HG03460 (cell line): Measurements from ENCODE around the gene URB1.

ENCODE experiments used
- ATAC-seq: cut with Tn5 transposase; IDR thresholded peaks from one replicate; pipeline ENCODE4 v1.9.1; 2021; ENCODE audit not compliant: unreplicated experiment

URB1 gene

GRCh38 chr21:32348604-32349332 lies 44.0 kb downstream of the URB1 start:
- ATAC-seq: no peak

- ATAC-seq: no peak
Measured at GRCh38 chr21:32347977-32348376, 44.8 kb downstream of the URB1 start.

GRCh38 chr21:32347351-32347750 lies 45.5 kb downstream of the URB1 start:
- ATAC-seq: no peak

- ATAC-seq: no peak
Measured at GRCh38 chr21:32346951-32347350, 45.9 kb downstream of the URB1 start.

DNA sequence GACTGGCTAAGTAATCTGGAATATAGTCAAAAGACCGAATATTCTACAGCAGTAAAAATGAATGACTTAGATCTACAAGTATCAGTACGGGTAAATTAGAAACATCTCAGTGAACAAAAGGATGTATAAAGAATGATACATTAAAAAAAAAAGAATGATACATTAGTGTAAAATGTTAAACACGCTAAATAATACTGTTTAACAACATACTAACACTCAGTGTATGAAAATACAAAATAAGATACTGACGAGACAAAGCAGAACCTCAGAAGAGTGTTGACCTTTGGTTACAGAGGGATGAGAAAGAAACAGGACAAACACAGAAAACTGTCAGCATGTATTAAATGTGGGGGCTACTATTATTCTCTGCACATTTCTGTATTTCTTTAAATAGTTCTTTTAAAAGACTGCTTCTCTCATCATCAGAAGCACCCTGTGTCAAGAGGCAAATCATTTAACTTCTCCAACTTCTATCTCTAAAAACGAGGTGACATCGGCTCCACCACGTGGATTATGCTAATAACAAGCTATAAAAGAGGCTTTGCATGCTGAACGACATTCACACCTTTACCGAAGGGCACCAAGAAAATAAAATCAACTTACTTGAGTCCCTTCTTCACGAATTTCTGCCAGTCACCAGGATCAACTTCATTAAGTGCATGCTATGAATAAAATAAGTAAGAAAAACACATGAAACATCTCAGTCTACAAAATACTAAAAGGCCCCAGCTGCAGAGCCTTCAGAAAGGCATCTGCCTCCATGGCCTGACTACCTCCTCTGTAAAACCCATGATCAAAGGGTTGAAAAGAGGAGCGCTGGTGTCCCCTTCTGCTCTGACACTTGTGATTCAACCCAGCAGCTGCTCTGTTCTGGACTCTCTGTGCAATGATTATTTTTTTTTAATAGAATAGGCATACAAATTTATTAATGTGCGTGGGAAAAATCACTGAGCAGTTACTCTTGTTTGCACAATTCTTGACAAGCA lies 51.7 kb downstream of the URB1 start:
- ATAC-seq: no peak

- no peak for ATAC-seq
Measured at GRCh38 chr21:32338209-32338921, 54.4 kb downstream of the URB1 start.

DNA sequence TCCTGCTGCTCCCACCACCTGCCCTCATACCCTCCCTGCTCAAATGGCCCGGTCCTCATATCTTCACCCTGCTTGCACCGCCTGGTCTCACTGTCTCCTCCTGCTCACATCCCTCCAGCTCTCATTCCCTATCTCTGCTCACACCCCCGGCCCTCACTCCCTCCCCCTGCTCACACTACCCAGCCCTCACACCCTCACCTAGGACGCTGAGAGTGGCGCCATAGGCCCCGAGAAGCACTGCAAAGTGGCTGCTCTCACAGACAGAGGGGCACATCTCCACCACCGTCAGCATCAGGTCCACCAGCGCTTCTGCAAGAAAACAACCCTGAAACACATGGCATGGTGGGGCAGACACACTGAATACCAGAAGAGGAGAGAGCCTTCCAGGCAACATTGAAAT lies 55.6 kb downstream of the URB1 start:
- no peak for ATAC-seq

- ATAC-seq: no peak
Measured at GRCh38 chr21:32336711-32337110, 56.1 kb downstream of the URB1 start.

- no peak for ATAC-seq
Measured at GRCh38 chr21:32335601-32336575, 56.9 kb downstream of the URB1 start.

- ATAC-seq: no peak
Measured at GRCh38 chr21:32334980-32335531, 57.8 kb downstream of the URB1 start.

GRCh38 chr21:32333953-32334673 lies 58.7 kb downstream of the URB1 start:
- ATAC-seq: no peak

DNA sequence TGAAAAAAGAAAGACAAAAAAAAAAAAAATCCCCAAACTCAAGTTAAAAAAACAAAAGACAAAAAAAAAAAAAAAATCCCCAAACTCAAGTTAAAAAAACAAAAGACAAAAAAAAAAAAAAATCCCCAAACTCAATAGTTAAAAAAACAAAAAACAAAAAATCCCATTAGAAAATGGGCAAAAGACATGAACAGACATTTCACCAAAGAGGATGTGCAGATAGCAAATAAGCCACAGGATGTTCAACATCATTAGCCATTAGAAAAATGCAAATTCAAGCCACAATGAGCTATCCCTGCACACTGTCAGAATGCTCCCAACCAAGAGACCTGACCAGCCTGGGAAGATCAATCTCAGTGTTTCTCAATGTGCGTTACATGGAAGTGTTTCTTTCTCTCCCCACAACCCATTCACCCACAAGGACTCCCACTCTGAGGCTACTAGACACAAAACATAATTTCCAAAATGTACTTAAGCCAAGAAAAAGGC lies 60.3 kb downstream of the URB1 start:
- no peak for ATAC-seq

GRCh38 chr21:32331444-32332305 lies 61.1 kb downstream of the URB1 start:
- ATAC-seq: no peak

DNA sequence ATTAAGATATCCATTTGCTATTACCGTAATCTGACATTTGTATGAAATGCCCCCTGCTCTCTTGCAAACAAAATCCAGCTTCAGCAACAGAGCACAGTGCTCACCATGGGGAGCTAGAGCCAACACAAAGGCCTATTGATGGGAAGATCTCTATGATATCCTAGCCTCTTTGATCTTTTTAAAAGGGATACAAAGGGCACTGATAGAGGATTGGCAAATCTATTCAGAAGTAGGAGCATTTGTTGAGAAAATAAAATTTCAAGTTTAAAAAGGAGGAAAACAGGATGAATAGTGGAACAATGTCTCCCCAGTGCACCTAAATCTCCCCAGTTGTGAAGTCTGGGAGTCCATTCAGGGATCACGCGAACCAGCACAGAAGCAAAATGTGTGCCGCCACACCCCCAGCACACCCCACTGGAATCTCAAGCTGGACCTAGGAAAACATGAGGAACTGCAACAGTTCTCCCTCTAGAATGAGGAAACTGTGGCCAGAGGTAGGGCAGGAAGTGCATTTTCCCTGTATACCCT lies 62.0 kb downstream of the URB1 start:
- no peak for ATAC-seq

- no peak for ATAC-seq
Measured at GRCh38 chr21:32329776-32330175, 63.0 kb downstream of the URB1 start.

GRCh38 chr21:32329331-32329730 lies 63.5 kb downstream of the URB1 start:
- no peak for ATAC-seq

DNA sequence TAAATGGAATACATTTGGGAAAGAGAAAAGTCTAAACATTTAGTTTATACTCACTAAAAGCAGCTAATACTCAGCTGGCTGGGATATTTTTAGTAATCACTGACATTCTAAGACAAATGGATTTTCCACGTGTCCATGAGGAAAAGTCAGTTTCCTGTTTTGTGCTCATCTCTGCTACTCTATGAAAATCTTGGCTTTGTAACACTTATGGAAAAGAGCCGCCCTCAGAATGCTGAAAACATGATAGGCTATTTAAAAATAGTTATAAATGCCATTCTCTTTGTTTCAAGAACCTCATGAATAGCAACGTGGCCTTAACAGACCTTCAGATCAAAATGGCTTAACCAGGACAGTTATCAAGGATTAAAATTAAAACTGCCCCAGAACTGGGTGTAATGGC lies 64.2 kb downstream of the URB1 start:
- no peak for ATAC-seq

DNA sequence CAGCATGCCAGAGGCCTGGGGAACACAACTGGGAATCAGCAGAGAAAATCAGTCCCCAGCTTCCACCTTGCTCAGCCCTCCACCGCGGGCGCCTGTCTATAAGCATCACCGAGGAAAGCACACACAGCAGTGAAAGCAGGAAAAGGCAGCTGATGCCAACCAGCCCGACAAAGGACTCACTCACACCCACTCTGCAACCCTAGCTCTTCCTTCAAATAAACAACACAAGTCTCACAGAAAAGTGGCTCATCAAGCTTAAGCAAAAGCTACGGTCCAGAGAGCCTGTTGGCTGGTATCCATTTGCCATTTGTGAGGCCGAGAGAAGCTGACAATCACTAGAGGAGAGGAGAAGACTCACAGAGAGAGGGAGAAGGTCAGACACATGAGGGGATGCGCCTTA lies 67.1 kb downstream of the URB1 start:
- no peak for ATAC-seq
